Transverse colon (tissue), 4 donors: ENCODE measurements around the gene DOCK1. TPM values are rescaled to one million over a fixed set of nuclear protein-coding genes. Genes with fewer than 3 reads are reported as not detected.

ENCODE experiments used
- DNase-seq: peaks from one replicate; pipeline ENCODE4 v3.0.0-alpha.2; 2019
- H3K27ac ChIP-seq, 4 donors: fragments of 200-600 bp; sonication (generic); 2 replicates each; pipeline ENCODE4 v1.5.1; 2016 to 2018; ENCODE audit warnings: inconsistent platforms in 4 of 4
- H3K27me3 ChIP-seq: fragments of 200-600 bp; sonication (generic); 2 replicates; pipeline ENCODE4 v1.5.1; 2017; ENCODE audit warnings: inconsistent platforms
- H3K36me3 ChIP-seq, 4 donors: fragments of 200-600 bp; sonication (generic); 2 replicates each; pipeline ENCODE4 v1.5.1; 2017 to 2019; ENCODE audit warnings: inconsistent platforms in 4 of 4
- H3K4me1 ChIP-seq, 4 donors: fragments of 200-600 bp; sonication (generic); 2 replicates each; pipeline ENCODE4 v1.5.1; 2017 to 2020; ENCODE audit warnings: inconsistent platforms in 4 of 4
- H3K4me3 ChIP-seq, 4 donors: fragments of 200-600 bp; sonication (generic); 1 replicate in 1 of 4; 2 replicates in 3 of 4; pipeline versions ENCODE4 v1.5.1 to v1.6.1; 2017 to 2019; ENCODE audit warnings: inconsistent platforms in 4 of 4
- H3K9me3 ChIP-seq, 2 donors: fragments of 200-600 bp; sonication (generic); 2 replicates each; pipeline ENCODE4 v1.5.1; 2017 to 2019; ENCODE audit warnings: inconsistent platforms in 2 of 2
- CTCF ChIP-seq, 5 experiments: fragments of 200-600 bp in 3 of 5; fragments of 450-650 bp in 2 of 5; sonication (generic) in 3 of 5; IDR thresholded peaks; 1 replicate in 2 of 5; 2 replicates in 3 of 5; pipeline ENCODE4 v1.5.1; 2016 to 2017; ENCODE audit warnings: antibody characterized with exemption in 5 of 5, inconsistent platforms in 3 of 5, mild to moderate bottlenecking in 2 of 5, moderate library complexity in 1 of 5
- EP300 ChIP-seq: sonication (generic); formaldehyde crosslinking; IDR thresholded peaks from one replicate; pipeline ENCODE4 v1.6.1; 2017; ENCODE audit warnings: antibody characterized with exemption, low read depth
- POLR2A ChIP-seq: fragments of 450-650 bp; IDR thresholded peaks from one replicate; pipeline ENCODE4 v1.6.1; 2016; ENCODE audit warnings: antibody characterized with exemption, mild to moderate bottlenecking, moderate library complexity
- POLR2AphosphoS5 ChIP-seq, 3 donors: sonication (generic); formaldehyde crosslinking; IDR thresholded peaks; one replicate each; pipeline ENCODE4 v1.6.1; 2016; ENCODE audit warnings: antibody characterized with exemption in 3 of 3
- WGBS, 2 donors: methylation state at CpG; one replicate each; pipeline ENCODE4 v1.1.5; 2018; ENCODE audit warnings: low coverage in 1 of 2; 5-methylcytosine and 5-hydroxymethylcytosine counted together
- in situ Hi-C, 4 donors: fragments of 200-750 bp; cut with MboI; loops; one replicate each; pipeline versions ENCODE4 v1.15.0 to v1.15.1; 2017; ENCODE audit warnings: low sequenced_read_pairs in 3 of 4, low pct_ligation_motif_present in 1 of 4, low pct_unique_long_range_greater_than_20kb in 1 of 4
- intact Hi-C: fragments of 100-400 bp; cut with DNase I; formaldehyde crosslinking; loops from one replicate; pipeline ENCODE4 v1.15.1; 2023; ENCODE audit warnings: low total_unique reads
- total RNA-seq, 4 donors: library from RNA; depleted of rRNA; stranded (reverse); fragments of >200 nt; gene quantifications; one replicate each; pipeline ENCODE4 v1.1.0, GENCODE V29; 2016

Gene DOCK1
- total RNA-seq, 4 donors from 2014 or later: 75.1 to 200 (median 92.5) TPM

- Histone ChIP-seq H3K36me3 (no peaks in the 10 kb centered on the region), H3K9me3 (no peaks in the 10 kb centered on the region), H3K27me3 (no peaks in the 10 kb centered on the region), H3K4me1 (no peaks in the 10 kb centered on the region), H3K27ac (no peak overlapping the region), H3K4me3 (no peak overlapping the region)
- no peak for TF ChIP-seq POLR2AphosphoS5 (IDR thresholded peaks at IDR 0.05)
- no peak for TF ChIP-seq CTCF (IDR thresholded peaks at IDR 0.05)
- no peak for TF ChIP-seq POLR2A
- no peak for TF ChIP-seq EP300
- WGBS, 2 donors: 81 to 98% methylated on average over 5 of the region's 5 CpGs
- in situ Hi-C loops: no loop called here
- no peak for DNase-seq
- intact Hi-C loops: no loop called here
Observed at GRCh38 chr10:127315888-127316287, 410.7 kb downstream of the DOCK1 start.

GRCh38 chr10:127318396-127318795 is 413.2 kb downstream of the DOCK1 start:
- WGBS, 2 donors: 83 to 86% methylated on average over 1 to 6 of the region's 6 CpGs
- TF ChIP-seq POLR2A (no peak), EP300 (no peak), CTCF (IDR thresholded peaks at IDR 0.05) (no peak), POLR2AphosphoS5 (IDR thresholded peaks at IDR 0.05) (no peak)
- in situ Hi-C loops (no loop called here), intact Hi-C loops (no loop called here)
- Histone ChIP-seq H3K36me3 (no peaks in the 10 kb centered on the region), H3K9me3 (no peaks in the 10 kb centered on the region), H3K4me1 (no peaks in the 10 kb centered on the region), H3K27me3 (no peaks in the 10 kb centered on the region), H3K4me3 (no peak overlapping the region), H3K27ac (no peak overlapping the region)
- no peak for DNase-seq

- Histone ChIP-seq H3K36me3 (no peaks in the 10 kb centered on the region), H3K4me1 (no peaks in the 10 kb centered on the region), H3K27ac (no peak overlapping the region), H3K4me3 (no peak overlapping the region), H3K27me3 (no peaks in the 10 kb centered on the region), H3K9me3 (no peaks in the 10 kb centered on the region)
- intact Hi-C loops (no loop called here), in situ Hi-C loops (no loop called here)
- TF ChIP-seq POLR2A (no peak), POLR2AphosphoS5 (IDR thresholded peaks at IDR 0.05) (no peak), EP300 (no peak), CTCF (IDR thresholded peaks at IDR 0.05) (no peak)
- 92 to 93% methylated on average over 4 to 9 of the region's 9 CpGs for WGBS, 2 donors
- DNase-seq: no peak
Observed at GRCh38 chr10:127319271-127319670, 414.0 kb downstream of the DOCK1 start.

GRCh38 chr10:127319691-127320090 is 414.5 kb downstream of the DOCK1 start:
- in situ Hi-C loops: no loop called here
- TF ChIP-seq POLR2AphosphoS5 (IDR thresholded peaks at IDR 0.05) (no peak), EP300 (no peak), POLR2A (no peak), CTCF (IDR thresholded peaks at IDR 0.05) (no peak)
- no peaks in the 10 kb centered on the region for H3K36me3 ChIP-seq
- H3K27me3 ChIP-seq: no peaks in the 10 kb centered on the region
- no peak overlapping the region for H3K27ac ChIP-seq
- DNase-seq: no peak
- no peaks in the 10 kb centered on the region for H3K9me3 ChIP-seq
- intact Hi-C loops: no loop called here
- no peaks in the 10 kb centered on the region for H3K4me1 ChIP-seq
- WGBS, 2 donors: 83 to 100% methylated on average over 1 to 10 of the region's 10 CpGs
- no peak overlapping the region for H3K4me3 ChIP-seq
